Lung (tissue), 12 donors: ENCODE measurements around the gene ALPL. TPM values are rescaled to one million over a fixed set of nuclear protein-coding genes. Genes with fewer than 3 reads are reported as not detected.

ENCODE experiments used
- ATAC-seq: fragments of 200-7000 bp; cut with Tn5 transposase; one replicate; pipeline ENCODE4 v1.9.1; 2020; ENCODE audit warnings: moderate number of reproducible peaks; ENCODE audit not compliant: insufficient read depth, low FRiP score
- DNase-seq, 3 donors: peaks; one replicate each; pipeline ENCODE4 v3.0.0-alpha.2; 2013 to 2017
- H3K27ac ChIP-seq, 2 donors: one replicate each; pipeline ENCODE4 v1.5.1; 2013; ENCODE audit warnings: mild to moderate bottlenecking in 2 of 2, moderate library complexity in 2 of 2, control low read depth in 1 of 2, inconsistent platforms in 1 of 2, low read depth in 1 of 2, low read length in 1 of 2
- H3K27me3 ChIP-seq, 3 donors: one replicate each; pipeline ENCODE4 v1.5.1; 2013; ENCODE audit warnings: low read length in 2 of 3; ENCODE audit not compliant: control insufficient read depth in 3 of 3, insufficient read depth in 3 of 3
- H3K36me3 ChIP-seq, 4 donors: one replicate each; pipeline ENCODE4 v1.5.1; 2013; ENCODE audit warnings: low read length in 4 of 4, mild to moderate bottlenecking in 1 of 4, moderate library complexity in 1 of 4; ENCODE audit not compliant: control insufficient read depth in 4 of 4, insufficient read depth in 4 of 4
- H3K4me1 ChIP-seq, 5 donors: one replicate each; pipeline ENCODE4 v1.5.1; 2013; ENCODE audit warnings: low read length in 5 of 5, mild to moderate bottlenecking in 2 of 5, moderate library complexity in 1 of 5; ENCODE audit not compliant: control insufficient read depth in 5 of 5, insufficient read depth in 5 of 5
- H3K4me3 ChIP-seq: one replicate; pipeline ENCODE4 v1.5.1; 2013; ENCODE audit warnings: mild to moderate bottlenecking, control low read depth, moderate library complexity
- H3K9ac ChIP-seq, 2 donors: one replicate each; pipeline ENCODE4 v1.5.1; 2013; ENCODE audit warnings: low read length in 2 of 2, control low read depth in 1 of 2; ENCODE audit not compliant: insufficient read depth in 1 of 2
- H3K9me3 ChIP-seq, 4 donors: one replicate each; pipeline ENCODE4 v1.5.1; 2013; ENCODE audit warnings: low read length in 3 of 4, mild to moderate bottlenecking in 1 of 4, moderate library complexity in 1 of 4; ENCODE audit not compliant: control insufficient read depth in 4 of 4, insufficient read depth in 3 of 4
- WGBS, 2 donors: extraction: QIAGEN DNeasy Blood & Tissue Kit; methylation state at CpG; one replicate each; pipeline ENCODE4 v1.1.7; 2013; 5-methylcytosine and 5-hydroxymethylcytosine counted together
- polyA plus RNA-seq, 2 donors: library from polyadenylated mRNA; stranded (reverse); fragments of 200-250 nt; gene quantifications; one replicate each; pipeline ENCODE4 v1.2.1, GENCODE V29; 2013
- total RNA-seq, 2 donors: library from RNA; depleted of rRNA in 1 of 2; stranded (reverse); fragments of >200 nt in 1 of 2; gene quantifications; one replicate each; pipeline ENCODE4 v1.2.1, GENCODE V29; 2014 to 2021
- TF ChIP-seq, protein P1 (sequence below): IDR thresholded peaks from 2 replicates; pipeline ENCODE4 v1.5.1; 2012; ENCODE audit warnings: mild to moderate bottlenecking; ENCODE audit errors: control extremely low read depth, extremely low read depth
- donor health status: control.
- donor health status: control.
- donor health status: Bipolar disorder and iron deficiency.
- donor health status: healthy.
- donor health status: DM: yes; HTN: yes; CAD: no.

Gene ALPL
- total and polyA plus RNA-seq, 4 donors, result 38.6 to 242 (median 230) TPM

DNA sequence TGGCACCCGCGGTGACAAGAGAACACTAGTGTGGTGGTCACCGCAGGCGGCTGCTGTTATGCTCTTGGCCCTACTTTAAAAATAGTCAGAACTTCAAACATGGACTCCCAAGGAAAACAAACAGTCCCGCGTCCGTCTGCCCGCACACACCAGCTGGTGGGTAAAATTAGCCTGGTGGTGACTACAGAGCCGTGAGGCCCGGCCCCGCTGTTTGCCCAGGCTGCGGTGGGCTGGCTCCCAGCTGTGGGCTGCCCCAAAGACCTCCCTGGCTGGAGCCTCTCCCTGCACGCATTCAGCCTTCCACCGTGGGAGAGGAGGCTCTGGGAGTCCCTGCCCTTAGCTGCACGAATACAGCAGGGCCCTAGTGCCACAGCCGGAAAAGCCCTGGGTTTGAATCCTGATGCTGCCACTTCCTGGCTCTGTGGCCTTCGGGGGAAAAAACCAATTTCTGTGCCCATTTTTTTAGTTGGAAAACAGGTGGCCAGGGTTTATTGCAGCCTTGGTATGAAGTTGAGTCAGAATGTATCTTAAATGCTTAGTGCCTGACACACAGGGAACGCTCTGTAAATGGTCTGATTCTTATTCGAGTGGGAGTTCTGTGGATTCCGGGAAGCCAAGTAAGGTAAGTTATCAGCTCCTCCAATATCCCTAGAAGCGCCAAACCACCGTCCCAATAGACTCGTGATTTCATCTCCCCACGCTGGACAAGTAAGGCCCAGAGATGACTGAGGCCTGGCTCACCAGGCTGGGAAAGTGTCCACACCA, 58.2 kb downstream of the ALPL start:
- H3K27ac ChIP-seq, result no peak overlapping the region
- WGBS, 2 donors, result 88 to 90% methylated on average over 24 of the region's 24 CpGs
- H3K4me3 ChIP-seq, result no peak overlapping the region
- TF ChIP-seq, protein P1, sequence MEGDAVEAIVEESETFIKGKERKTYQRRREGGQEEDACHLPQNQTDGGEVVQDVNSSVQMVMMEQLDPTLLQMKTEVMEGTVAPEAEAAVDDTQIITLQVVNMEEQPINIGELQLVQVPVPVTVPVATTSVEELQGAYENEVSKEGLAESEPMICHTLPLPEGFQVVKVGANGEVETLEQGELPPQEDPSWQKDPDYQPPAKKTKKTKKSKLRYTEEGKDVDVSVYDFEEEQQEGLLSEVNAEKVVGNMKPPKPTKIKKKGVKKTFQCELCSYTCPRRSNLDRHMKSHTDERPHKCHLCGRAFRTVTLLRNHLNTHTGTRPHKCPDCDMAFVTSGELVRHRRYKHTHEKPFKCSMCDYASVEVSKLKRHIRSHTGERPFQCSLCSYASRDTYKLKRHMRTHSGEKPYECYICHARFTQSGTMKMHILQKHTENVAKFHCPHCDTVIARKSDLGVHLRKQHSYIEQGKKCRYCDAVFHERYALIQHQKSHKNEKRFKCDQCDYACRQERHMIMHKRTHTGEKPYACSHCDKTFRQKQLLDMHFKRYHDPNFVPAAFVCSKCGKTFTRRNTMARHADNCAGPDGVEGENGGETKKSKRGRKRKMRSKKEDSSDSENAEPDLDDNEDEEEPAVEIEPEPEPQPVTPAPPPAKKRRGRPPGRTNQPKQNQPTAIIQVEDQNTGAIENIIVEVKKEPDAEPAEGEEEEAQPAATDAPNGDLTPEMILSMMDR, result no peak
- H3K4me1 ChIP-seq, result no peaks in the 10 kb centered on the region
- peaks cover 0 to 2% (median 0%) of the 10 kb centered on the region in 4 donors for H3K36me3 ChIP-seq
- no peak overlapping the region for H3K9ac ChIP-seq
- H3K9me3 ChIP-seq, result peaks cover 0 to 2% (median under 1%) of the 10 kb centered on the region in 4 donors
- no peak for ATAC-seq
- DNase-seq, result no peak
- H3K27me3 ChIP-seq, result no peaks in the 10 kb centered on the region

DNA sequence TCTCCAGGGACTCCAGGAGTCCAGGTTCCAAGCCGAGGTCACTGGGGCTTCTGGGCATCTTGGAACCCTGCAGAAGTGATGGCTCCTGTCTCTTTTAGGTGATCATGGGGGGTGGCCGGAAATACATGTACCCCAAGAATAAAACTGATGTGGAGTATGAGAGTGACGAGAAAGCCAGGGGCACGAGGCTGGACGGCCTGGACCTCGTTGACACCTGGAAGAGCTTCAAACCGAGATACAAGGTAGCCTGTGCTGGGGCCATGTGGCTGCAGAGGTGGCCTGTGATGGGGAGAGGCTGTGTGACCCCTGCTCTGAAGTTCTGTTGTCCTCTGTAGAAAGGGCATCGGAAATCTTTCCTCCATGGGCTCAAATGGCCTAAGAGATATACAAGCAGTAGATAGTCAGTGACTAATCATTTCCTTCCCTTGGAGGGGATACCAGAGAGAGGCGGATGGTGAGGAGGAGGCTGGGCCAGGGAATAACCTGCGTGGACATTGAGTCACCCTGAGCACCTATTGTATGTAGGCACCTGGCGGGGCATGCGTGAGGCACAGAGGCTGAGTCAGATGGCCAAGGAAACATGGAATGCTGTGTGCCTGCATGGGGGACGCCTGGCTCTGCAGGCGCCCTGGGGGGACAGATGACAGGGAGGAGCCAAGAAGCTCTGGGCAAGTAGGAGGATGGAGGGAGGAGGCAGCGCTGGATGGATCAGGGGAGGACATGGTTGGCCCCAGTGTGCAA, 59.0 kb downstream of the ALPL start:
- DNase-seq (no peak), ATAC-seq (no peak)
- Histone ChIP-seq H3K36me3 (peaks cover 0 to 2% (median 0%) of the 10 kb centered on the region in 4 donors), H3K27ac (no peak overlapping the region), H3K27me3 (no peaks in the 10 kb centered on the region), H3K9ac (no peak overlapping the region), H3K4me3 (no peak overlapping the region), H3K4me1 (no peaks in the 10 kb centered on the region), H3K9me3 (peaks cover 0 to 3% (median under 1%) of the 10 kb centered on the region in 4 donors)
- TF ChIP-seq, protein P1, result no peak
- 87 to 92% methylated on average over 15 of the region's 15 CpGs for WGBS, 2 donors

DNA sequence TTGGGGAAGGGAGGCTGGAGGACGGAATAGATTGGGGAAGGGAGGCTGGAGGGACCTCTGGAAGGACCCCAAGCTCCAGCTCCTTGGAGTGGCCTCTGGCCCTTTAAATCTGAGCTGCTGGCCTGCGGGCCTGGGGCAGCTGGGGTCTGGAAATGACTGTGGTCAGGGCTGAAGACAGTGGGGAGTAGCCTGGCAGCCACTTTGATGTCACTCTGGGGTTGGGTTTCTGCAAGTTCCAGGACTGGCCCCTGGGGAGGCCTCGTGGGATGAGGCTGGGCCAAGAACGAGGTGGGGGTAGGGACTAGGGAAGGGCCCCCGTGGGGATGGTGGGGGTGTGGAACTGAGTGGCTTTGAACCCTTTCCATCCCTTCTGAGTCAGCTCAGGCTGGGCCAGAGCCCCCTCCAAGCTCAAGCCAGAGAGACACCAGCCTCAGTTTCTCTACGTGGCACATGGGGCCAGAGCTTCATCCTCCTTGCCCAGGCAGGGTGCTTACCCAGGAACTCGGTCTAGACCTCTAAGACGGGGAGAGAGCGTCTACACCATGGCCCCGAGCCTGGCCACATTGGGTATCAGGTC, 59.7 kb downstream of the ALPL start:
- DNase-seq (no peak), ATAC-seq (no peak)
- Histone ChIP-seq H3K4me3 (no peak overlapping the region), H3K27me3 (no peaks in the 10 kb centered on the region), H3K9ac (no peak overlapping the region), H3K27ac (no peak overlapping the region), H3K9me3 (peaks cover 0 to 3% (median under 1%) of the 10 kb centered on the region in 4 donors), H3K36me3 (peaks cover 0 to 2% (median 0%) of the 10 kb centered on the region in 4 donors), H3K4me1 (no peaks in the 10 kb centered on the region)
- TF ChIP-seq, protein P1, result no peak
- WGBS, 2 donors, result 77 to 87% methylated on average over 10 of the region's 10 CpGs
